Measurements from ENCODE around the gene PREX1.

PREX1 gene

DNA sequence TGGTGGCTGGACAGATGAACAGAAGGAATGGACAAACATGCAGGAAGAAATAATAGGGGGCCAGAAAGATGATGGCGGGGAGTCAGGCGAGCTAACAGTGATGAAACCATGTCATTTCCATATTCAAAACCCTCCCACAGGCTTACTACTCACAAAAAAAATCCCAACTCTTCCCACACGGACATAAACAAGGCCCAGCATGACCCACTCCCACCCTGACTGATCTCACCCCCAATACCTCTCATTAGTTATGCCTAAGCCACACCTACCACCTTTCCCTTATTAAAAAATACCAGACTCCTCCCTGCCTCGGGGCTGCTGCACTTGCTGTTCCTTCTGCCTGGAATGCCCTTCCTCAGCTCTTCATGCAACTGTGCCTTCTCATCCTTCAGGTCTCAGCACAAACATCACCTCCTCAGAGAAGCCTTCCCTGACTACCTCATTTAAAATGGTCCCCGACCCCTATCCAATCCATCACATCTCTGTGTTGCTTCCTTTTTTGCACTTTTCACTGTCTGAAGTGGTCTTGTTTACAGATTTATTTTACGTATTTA is 145.8 kb downstream of the PREX1 start:
- no peak for DNase-seq (ENCODE audit: low read depth in 2 of 2)

DNA sequence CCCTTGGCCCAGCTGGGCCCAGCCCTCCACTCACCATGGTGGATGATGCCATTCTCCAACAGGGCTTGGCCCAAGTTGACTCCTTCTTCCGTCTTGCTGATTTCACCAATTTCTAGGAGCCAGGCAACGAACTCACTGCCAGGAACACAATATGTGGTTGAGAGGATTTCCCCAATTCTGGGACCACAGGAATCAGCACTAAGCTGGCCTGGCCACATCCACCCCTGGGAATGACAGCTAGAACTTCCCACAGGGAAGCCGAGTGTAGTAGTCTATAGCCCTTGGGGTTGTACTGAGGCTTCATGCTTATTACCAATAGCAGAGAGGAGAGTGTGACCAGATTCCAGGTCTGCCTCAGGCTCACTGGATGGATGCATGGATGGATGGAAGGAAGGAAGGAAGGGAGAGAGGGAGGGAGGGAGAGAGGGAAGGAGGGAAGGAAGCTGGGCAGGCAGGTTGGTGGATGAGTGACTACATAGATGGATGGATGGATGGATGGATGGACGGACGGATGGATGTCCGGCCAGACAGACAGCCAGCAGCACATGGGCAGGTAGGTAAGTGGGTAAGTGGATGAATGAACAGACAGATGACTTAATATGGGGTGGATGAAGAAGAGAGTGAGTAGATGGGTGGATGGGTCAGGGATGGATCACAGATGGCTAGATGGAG is 146.5 kb downstream of the PREX1 start:
- DNase-seq (ENCODE audit: low read depth in 2 of 2): no peak

DNA sequence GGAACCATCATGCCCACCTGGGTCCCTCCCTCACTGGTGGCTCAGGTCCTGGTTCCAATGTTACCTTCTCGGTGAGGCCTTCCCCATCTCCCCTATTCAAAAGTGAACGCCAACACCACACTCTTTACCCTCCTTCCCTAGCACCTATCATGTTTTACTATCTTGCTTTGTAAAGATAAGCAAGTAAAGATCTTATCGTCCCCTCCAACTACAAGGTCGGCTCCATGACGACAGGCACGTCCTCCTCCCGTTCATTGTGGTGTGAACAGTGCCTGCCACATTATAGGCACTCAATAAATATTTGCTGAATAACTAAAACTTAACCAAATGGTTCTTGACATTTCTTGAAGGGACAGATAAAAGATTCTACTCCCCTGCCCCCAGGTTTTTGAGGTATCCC is 147.1 kb downstream of the PREX1 start:
- DNase-seq (ENCODE audit: low read depth in 2 of 2): no peak

DNA sequence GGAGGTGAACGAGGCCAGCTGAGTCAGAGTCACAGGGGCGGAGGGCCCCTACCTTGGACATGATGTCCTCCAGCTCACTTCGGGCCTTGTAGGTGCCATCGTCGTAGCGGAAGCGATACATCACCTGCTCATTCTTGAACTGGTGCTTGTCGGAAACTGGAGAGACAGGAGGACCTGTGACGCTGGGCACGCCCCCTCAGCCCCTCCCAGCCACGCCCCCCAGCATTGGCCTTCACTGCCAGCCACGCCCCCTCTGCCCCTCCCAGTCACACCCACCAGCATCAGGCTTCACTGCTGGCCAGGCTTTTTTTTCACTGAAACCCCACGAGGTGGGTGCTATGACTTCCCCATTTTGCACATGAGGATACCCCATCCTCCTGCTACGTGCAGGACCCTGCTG is 148.2 kb downstream of the PREX1 start:
- DNase-seq (ENCODE audit: low read depth in 2 of 2): peak; percentile 13 to 15

DNA sequence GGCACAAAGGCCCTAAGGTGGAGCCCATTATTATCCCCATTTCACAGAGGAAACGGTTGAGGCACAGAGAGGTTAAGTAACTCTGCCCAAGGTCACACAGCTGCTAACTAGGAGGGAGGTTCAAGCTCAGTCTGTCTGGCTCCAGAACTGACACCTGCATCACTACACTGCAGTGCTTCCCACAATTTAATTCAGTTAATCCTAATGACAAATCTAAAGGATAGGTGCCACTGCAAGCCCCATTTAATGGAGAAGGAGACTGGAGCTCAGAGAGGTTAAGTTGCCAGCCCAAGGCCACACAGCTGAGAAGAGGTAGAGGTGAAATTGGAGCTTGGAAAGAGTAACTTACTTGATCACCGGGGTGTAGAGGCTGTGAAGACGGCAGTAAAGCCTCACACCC is 148.8 kb downstream of the PREX1 start:
- no peak for DNase-seq (ENCODE audit: low read depth in 2 of 2)

DNA sequence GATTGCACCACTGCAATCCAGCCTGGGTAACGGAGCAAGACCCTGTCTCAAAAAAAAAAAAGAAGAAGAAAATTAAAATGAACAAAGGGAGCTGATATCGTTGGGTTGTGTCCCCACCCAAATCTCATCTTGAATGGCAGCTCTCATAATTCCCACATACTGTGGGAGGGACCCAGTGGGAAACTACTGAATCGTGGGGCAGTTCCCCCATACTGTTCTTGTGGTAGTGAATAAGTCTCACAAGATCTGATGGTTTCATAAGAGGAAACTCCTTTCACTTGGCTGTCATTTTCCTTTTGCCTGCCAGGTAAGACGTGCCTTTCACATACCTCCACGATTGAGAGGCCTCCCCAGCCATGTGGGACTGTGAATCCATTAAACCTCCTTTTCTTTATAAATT is 149.4 kb downstream of the PREX1 start:
- no peak for DNase-seq (ENCODE audit: low read depth in 2 of 2)

DNA sequence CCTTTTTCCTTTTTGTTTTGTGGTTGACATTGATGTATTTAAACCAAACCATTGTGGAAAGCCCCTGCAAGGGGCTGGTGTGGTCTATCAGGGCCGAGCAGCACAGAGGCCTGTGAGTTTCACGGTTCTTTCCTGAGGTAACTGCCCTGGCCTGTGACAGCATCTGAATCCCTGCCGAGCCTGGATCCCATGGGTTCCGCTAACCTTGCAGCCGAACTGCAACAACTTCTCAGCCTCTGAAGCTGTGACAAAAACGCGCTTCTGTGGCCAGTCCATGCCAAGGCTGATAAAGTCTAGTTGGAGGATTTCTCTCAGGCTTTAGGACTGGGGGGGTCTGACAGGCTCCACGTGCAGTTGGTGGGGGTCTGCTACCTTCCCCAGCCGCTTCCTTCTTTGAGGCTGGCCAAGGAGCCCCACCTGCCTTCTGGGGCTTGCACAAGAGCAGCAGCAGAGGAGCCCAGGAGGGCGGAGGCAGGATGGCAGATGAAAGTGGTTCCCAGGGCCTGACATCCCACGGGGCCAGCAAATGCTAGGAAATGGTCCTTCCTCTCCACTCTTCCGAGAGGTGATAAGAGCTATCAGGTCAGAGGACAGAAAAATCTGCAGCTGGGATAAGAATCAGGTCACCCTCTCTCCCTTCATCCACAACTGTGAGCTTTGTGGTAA is 150.9 kb downstream of the PREX1 start:
- no peak for DNase-seq (ENCODE audit: low read depth in 2 of 2)

DNA sequence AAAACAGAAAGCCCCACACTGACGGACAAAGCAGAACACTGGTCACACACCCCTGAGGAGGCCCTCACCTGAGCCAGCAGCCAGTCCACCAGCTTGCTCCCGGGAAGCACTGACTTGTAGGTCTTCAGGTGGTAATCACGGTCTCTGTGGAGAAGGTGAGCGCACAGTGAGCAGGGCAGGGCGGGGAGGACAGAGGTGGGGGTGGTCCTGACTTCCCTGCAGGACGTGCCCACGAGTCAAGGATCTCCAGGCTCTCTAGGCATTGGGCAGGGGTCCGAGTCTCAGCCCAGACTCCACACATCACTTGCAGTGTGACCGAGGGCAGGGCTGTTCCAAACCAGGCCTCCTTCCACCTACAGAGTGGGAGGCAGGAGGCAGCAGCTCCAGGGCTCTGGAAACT is 151.7 kb downstream of the PREX1 start:
- DNase-seq (ENCODE audit: low read depth in 2 of 2): no peak

DNA sequence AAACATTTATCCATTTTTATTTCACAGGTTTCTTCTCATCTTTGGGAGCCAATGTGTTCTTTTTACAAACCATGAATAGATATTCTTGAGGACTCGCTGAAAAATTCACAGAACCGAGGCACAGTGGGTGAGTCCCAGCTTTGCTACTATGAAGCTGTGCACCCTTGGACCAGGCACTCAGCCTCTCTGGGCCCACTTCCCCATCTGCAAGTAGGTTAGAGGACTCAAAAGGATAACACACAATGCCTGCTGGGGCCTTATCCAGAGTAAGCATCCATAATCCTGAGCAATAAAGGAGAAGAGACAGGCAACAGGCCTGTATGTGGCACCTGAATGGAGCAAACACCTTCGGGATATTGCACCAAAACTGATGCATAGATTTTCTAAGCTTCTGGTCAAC is 153.3 kb downstream of the PREX1 start:
- DNase-seq (ENCODE audit: low read depth in 2 of 2): no peak

DNA sequence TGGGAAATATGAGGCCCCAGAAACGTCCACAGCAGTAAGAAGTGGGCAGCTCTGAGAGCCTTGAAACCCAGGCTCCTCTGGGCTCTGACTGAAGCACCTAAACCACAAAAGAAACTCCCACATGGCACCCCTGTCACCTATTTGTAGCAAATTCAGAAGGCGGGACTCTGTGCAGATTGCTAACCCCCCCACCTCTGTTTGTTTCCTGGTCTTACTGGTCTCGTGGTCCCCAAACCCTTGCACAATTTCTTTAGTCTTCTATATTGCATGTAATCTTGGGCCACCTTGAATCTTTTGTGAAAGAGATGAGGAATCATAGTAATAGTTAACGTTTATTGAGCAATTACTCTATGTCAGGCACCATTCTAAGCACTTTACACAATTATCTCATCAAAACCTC is 154.3 kb downstream of the PREX1 start:
- no peak for DNase-seq (ENCODE audit: low read depth in 2 of 2)

DNA sequence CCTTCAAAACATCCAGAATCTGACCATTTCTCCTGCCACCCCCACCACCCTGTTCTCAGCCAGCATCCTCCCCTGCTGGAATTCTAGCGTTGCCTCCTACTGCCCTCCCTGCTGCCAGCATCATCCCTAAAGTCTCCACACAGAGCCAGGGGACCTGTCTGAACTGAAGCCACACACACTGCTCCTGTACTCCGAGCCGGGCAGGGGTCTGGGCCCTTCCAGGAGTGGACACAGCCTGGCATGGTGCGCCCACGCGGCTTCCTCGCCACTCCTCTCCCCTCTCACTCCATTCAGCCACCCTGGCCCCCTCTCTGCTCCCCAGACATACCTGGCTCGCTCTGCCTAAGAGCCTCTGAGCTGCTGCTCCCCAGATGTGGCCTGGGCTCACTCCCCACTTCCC is 155.5 kb downstream of the PREX1 start:
- no peak for DNase-seq (ENCODE audit: low read depth in 2 of 2)

DNA sequence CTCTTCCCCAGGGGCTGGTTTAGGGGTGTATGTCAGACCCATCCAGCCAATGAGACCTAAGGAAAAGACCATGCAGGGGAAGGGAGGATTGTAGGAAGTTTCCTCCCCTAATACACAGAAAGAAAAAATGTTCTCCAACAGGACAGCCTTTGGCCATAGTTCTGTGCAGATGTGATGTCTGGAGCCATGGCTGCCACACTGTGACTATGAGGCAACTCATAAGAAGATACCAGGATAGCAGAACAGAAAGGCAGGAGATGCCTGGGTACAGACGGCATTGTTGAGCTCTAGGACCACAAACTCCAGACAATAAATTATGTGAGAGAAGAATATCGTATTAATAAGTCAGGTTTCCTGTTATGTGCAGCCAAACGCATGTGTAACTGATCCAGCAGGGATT is 156.7 kb downstream of the PREX1 start:
- DNase-seq (ENCODE audit: low read depth in 2 of 2): no peak

DNA sequence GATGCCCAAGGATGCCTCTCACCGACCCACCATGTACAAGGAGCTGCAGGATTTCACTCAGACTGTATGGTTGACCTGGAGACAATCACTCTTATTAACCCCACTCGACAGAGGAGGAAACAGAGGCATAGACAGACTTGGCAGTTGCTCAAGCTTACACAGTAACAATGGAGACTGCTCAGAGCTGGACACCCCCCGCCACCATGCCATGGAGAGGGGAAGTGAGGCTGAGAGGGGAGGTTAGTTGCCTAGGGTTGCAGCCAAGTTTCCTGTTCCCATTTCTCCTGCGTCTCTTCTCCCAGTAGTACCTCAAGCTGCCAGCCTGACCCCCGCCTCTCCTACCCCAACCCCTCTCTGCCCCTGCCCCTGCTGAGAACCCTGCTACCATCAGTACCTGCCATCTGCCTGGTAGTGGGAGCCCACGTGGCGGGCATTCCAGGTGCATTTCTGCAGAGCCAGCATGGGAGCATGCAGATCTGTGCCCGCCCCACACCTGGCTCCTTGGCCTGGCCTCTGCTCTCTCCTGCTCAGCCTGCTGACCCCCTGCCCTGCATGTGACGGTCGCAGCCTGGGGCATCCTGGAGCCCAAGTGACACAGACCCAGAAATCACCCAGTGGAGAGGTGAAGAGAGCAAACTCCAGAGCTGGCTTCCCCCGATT is 157.7 kb downstream of the PREX1 start:
- DNase-seq (ENCODE audit: low read depth in 2 of 2): no peak

DNA sequence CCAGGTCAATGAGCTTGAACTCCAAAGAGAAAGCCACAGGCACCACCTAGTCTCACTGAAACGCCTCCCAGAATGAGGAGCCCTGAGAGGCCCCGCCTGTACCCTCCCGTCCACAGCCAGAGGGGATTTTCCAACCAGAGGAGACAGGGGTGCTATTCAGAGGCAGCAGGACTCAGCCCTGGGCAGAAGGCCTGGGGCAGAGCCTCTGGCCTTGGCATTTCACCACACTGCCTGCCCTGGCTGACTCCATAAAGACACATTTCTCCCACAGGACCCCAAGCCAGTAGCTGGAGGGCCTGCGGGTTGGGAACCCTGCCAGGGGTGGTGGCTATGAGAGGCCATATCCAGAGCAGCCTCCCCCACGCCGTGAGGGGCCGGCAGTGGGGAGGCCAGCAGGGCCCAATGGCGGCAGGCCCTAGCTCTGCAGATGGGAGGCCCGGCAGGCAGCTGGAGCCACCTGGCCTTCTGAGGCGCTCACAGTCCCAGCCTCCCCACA is 159.3 kb downstream of the PREX1 start:
- DNase-seq (ENCODE audit: low read depth in 2 of 2): no peak

DNA sequence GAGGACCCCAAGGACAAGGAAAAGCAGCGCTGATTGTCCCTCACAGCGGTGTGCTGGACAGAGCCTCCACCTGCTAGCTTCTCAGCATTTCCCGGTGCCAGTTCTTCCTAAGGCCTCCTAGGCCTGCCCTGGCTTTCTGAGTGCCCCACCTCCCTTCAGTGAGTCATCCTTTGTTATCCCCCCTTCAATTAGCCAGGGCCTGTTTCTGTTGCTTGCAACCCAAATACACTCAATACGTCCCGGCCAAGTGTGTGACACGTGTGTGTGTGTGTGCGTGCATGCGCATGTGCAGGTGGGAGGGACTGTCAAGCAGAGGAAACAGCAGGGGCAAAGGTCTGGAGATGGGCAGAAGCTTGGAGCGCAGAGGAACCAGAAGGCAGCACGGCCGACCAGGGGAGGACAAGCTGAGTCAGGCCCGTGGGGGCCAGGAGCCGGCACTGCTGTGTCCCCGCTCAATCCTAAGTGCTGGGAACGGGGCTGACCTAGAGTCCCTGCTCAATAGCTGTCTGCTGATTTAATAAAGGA is 159.8 kb downstream of the PREX1 start:
- no peak for DNase-seq (ENCODE audit: low read depth in 2 of 2)

DNA sequence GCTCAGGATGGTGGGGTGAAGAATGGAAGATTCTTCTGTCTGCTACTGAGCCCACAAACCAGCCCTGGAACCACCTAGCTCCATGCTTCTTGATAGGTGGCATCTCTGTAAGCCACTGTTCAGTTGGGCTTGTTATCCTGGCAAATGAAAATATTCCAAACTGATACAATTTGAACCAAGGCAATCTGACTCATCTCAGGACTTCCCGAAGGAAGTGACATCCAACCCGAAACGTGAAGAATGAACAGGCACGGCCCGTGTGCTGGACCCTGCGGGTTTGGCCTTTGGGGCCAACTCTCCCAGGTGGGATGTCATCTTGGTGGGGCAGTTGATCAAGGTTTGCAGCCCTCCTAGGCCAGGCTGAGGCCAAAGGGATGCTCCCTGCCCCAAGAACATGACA is 160.3 kb downstream of the PREX1 start:
- DNase-seq (ENCODE audit: low read depth in 2 of 2): no peak

DNA sequence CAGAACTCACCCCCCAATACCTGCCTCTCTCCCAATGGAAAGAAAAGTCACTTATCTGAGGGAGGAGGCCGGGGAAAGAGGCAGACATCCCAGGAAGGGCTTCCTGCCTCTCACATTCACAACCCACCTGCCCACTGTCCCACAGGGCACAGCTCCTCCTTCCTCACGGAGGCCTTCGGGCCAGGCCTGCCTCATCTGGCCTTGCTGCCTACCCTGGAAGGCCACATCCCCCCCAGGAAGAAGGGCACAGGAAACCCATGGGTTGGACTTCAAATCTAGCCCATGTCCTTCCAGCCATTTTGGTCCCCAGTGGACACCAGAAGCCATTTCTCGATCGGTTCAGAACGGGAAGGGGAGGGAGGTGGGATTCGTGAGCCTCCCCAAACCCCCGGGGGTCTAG is 162.0 kb downstream of the PREX1 start:
- no peak for DNase-seq (ENCODE audit: low read depth in 2 of 2)

DNA sequence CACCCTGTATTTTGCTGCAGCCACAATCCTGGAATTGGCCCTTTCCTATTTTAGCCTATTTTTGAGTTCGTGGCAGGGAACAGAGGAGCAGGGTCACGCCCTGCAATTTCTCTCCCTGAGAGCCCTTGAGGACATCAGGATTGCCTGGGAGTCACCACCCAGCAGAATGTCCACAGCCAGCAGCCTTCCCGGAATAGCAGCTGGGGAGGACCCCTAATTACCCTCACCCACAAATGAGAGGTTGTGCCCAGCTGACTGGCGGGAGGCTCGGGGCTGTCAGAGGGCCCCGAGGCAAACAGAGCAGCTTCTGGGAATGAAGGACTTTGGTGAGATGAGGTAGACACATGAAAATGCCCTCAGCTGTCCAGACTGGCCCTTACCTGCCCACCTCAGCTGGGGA is 165.1 kb downstream of the PREX1 start:
- DNase-seq (ENCODE audit: low read depth in 2 of 2): no peak

DNA sequence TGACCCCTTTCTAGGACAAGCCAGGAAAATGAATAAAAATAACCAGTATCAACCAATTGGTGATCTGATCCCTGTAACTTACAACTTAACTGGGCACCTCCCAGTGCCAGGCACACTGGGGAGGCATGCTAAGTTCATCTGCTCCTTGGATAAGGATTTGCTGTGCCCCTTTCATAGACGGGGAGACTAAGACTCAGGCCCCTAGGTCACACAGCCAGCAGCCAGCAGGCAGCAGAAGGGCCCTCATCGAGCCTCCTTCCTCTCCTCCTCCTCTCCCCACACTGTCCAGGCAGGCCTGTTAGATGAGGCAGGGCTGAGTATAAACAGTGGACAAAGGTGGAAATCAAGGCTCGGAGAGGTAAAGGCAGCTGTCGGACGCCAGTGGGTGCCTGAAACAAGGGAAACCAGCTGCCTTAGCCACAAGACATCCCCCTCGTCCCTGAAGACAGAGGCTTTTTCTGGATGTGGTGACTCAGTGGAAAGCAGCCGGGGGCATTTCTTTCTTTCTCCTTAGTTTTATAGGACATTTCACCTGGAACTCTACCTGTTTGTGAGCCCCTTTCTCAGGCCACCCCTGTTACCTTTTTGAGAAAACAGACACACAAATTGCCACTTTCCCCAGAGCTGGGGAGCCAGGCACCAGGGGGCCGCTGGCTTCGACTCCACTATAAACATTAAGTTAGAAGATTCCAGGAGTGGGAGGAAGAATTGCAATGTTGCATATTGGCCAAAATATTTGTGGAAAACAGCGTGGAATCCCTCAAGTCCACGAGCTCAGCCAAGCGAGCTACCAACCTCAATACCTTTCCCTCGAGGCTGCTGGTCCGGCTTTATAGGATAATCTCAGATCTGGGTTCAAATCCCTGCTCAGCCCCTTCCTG is 166.0 kb downstream of the PREX1 start:
- DNase-seq (ENCODE audit: low read depth in 2 of 2): no peak

DNA sequence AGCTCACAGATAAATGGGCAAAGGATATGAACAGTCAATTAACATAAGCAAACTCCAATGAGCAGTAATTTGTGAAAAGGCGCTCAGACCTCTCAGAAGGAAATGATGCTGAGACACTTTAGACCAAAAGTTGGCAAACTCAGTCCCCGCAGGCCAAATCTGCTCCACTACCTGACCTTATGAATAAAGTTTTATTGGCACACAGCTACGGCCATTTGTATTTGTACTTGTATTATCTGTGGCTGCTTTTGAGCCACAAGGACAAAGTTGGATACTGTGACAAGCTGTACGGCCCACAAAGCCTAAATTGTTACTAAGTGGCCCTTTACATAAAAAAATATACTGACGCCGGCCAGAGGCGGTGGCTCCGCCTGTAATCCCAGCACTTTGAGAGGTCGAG is 167.0 kb downstream of the PREX1 start:
- DNase-seq (ENCODE audit: low read depth in 2 of 2): no peak

DNA sequence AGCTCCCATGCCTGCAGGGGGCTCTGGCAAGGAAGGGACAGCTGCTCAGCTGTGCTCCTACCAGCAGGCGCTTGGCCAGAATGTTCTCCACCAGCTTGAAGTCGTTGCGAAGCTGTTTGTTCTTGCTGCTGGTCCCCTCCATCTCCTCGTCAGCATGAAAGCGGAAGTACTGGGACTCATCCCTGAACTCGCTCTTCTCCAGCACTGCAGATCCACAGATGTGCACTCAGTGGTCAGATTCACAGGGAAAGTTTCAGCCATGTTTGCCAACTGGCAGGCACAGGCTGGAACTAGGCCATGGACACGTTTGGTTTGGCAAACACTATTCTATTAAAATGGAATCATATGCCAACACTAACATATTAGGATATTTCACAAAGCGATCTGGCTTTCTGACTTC is 167.9 kb downstream of the PREX1 start:
- DNase-seq (ENCODE audit: low read depth in 2 of 2): no peak

DNA sequence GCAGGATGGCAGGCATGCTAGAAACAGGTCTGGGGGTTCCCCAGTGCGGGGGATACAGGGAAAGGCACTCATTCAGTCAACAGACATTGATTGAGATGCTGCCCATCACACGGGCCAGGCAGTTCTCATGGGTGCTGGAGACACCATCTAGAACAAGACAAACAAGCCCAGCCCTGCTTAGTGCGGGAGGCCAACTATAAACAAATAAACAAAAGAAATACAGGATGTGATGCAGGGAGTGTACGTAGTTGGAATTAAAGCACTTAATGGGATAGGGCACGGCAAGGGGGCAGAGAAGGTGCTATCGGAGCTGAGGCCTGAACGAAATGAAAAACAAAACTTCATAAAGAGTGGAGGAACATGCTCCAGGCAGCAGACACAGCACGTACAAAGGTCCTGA is 169.3 kb downstream of the PREX1 start:
- no peak for DNase-seq (ENCODE audit: low read depth in 2 of 2)

Measured in stimulated activated CD8-positive, alpha-beta memory T cell treated with anti-CD3 and anti-CD28 coated beads, Interleukin-2, amount 100 ng/mL, for 48 hours (primary cell).